NB4 (cell line): ENCODE data around the gene DPP7.

Source experiments
- CTCF ChIP-seq: IDR thresholded peaks from one replicate; pipeline ENCODE4 v1.5.1; 2012; ENCODE audit warnings: low read depth, low read length
- POLR2A ChIP-seq: IDR thresholded peaks from 2 replicates; pipeline ENCODE4 v1.6.1; 2011; ENCODE audit warnings: mild to moderate bottlenecking; ENCODE audit not compliant: insufficient read length; ENCODE audit errors: extremely low read depth
- TF ChIP-seq, protein P1 (sequence below): IDR thresholded peaks from 2 replicates; pipeline ENCODE4 v1.6.1; 2011; ENCODE audit warnings: low read depth, low read length

- no peak for TF ChIP-seq CTCF
- TF ChIP-seq, protein P1, sequence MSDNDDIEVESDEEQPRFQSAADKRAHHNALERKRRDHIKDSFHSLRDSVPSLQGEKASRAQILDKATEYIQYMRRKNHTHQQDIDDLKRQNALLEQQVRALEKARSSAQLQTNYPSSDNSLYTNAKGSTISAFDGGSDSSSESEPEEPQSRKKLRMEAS, result no peak
- TF ChIP-seq POLR2A, result no peak
Observed at GRCh38 chr9:137107312-137107921, 7.1 kb downstream of the DPP7 start.
